Occipital lobe (tissue), 2 donors: Measurements from ENCODE around the gene IARS1. TPM values are rescaled to one million over a fixed set of nuclear protein-coding genes. Genes with fewer than 3 reads are reported as not detected.

Experiments
- DNase-seq: peaks from one replicate; lab custom pipeline; 2025; lab: John Stamatoyannopoulos, UW
- total RNA-seq: library from RNA; depleted of rRNA; stranded (reverse); fragments of >200 nt; gene quantifications from one replicate; pipeline ENCODE4 v1.2.3, GENCODE V29; 2014

Gene IARS1
- 154 TPM for total RNA-seq

DNA sequence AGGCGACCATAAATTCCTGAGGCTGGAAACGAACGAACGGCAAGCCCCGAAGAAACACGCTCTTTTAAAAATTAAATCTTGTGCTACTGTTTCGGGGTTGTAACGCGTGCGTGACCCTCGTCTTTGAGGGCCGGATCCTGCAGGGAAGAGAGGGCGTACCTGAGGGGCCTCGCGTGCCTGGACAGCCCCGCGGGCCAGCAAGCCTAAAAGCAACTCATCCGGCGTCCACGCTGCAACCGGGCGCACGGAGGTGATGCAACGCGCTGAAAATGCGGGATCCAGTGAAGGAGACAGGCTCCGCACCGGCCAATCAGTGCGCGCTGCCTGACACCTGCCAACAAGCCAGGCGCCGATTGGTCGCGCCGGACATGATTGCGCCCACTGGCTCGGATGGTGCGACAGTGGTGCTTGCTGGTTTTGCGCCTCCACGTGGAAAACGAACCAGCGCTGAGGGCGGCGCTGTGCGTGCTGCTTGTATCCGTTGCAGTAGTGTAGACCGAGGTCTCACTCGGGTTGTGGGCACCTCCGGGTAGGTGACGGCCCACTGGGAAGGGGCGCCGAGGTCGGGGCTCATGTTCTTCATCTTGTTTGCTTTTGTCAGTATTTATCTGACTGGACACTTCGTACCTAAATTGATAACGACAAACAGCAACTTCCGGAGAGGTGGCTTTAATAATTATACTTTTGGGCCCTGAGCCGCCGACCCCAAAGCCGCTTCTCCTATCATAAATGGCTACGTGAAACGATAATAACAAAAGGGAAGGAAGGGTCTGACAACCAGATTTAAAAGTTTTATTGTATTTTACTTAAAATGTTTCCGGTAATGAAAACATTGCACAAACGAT is at the start of gene IARS1:
Gene IARS1, minus strand, starts transcription at position 246 of the 845 bp plus-strand sequence. CDS start 4,278 bp downstream, outside the sequence.
- peak; percentile 98 for DNase-seq

GRCh38 chr9:92342825-92343488 is 49.5 kb upstream of the IARS1 start:
- no peak for DNase-seq

- no peak for DNase-seq
These were observed 48.1 kb upstream of the IARS1 start for GRCh38 chr9:92341578-92341977.

DNA sequence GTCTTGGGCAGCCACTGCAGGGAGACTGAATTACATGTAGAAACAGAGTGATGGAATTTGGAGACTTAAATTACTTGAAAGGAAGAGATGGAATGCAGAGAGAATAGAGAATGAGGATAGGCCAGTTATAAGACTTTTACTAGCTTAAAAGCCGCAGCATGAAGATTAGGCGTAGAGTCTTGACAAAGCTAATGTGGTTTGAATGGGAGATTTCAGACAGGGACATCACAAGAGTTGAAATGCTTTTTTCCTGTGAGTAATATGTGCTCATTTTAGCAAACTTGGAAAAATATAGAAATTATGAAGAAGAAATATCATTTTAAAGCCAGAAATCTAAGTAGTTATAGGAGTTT is 39.8 kb upstream of the IARS1 start:
- DNase-seq, result no peak

- no peak for DNase-seq
These were observed 39.2 kb upstream of the IARS1 start for GRCh38 chr9:92332577-92333281.

DNA sequence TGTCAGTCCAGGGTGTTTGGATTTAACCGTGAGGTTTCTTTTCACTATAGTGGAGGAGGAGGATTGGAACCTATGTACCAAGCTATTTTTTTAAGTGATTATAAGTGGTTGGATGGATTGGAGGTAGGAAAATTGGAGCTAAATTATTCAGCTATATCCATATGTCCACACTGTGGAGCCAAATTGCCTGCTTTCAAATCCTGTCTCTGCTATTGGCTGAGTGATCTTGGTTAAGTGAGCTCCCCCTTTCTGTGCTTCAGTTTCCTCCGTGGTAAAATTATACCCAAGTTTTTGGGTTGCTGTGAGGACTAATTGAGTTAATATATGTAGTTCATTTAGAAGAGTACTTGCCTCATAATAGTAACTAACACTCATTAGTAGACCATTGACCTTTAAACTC is 34.7 kb upstream of the IARS1 start:
- DNase-seq, result no peak

GRCh38 chr9:92327283-92327850 is 33.9 kb upstream of the IARS1 start:
- DNase-seq, result no peak

- DNase-seq, result no peak
These were observed 32.5 kb upstream of the IARS1 start for GRCh38 chr9:92325991-92326500.

DNA sequence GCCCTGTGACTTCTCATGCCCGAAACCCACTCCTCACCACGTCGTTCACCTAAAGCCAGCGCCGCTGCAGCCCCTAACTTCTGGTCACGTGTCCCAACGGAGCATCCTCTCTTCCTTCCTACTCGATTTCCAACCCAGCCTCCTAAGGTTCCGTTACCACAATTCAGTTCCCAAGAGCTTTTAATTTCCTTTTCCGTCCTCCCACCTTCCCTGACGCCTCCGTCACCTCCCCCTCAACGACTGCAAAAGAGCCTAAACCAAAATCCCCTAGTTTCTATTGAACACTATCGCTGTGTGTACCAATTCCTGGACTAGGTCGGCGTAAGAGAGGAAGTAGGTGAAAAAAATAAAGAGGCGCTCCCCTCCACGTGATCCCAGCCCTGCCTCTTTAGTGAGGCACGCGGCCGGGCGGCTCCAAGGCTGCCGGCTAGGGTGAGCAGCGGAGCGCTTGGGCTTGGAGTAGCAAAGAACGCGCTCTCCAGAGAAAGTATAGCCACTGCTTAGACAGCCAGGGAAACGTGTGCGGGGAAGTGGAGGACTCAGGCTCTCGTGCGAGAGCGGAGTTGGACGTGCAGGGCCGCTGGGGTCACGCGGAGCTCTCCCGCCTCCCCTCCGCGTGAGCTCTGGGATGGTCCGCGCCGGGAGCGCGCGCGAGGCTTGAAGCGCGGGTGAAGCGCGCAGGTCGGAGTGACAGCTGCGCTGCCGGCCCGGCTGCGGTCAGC is 31.9 kb upstream of the IARS1 start, which contains the start of the genes CENPP and NOL8:
Gene CENPP, plus strand, starts transcription at position 685 of the 722 bp plus-strand sequence.
Gene NOL8, minus strand, starts transcription at position 82 of the 722 bp plus-strand sequence. CDS start 1,189 bp downstream, outside the sequence.
- DNase-seq, result peak; percentile 81

- no peak for DNase-seq
These were observed 31.4 kb upstream of the IARS1 start for GRCh38 chr9:92324889-92325268.

DNA sequence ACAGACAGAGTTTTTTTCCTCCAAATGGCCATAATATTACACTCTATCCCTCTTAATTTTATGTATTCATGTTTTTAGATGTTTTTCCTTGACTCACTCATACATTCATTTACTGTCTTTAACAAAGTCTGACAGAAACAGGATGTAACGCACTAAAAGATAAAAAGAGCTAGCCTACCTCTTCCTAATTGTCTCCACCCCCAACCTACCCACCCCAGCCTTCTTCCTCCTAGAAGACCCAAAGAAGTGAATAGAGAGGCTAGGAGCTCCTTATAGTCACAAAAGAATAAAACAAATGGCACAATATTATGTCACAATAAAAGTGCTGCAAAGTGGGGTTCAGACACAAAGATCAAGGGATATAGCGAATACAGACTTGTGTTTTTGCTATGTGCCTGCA is 30.9 kb upstream of the IARS1 start:
- DNase-seq, result no peak

DNA sequence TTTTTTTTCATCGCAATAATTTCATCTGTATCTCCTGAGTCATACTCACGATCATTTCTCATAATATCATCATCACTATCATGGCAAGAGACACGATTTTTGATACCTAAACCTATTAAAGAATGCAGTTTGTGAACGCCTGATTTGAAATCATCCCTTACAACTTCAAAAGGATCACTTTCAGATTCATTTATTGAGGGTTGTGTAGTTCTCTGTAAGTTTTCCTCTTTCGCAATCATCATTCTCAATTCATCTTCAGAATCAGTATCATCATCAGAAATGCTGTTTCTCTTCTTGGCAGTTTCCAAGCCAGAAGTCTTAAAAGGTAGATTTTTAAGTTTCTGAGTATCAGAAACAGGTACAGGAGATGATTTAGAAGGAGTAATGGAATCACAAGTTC is 22.0 kb upstream of the IARS1 start:
- no peak for DNase-seq

DNA sequence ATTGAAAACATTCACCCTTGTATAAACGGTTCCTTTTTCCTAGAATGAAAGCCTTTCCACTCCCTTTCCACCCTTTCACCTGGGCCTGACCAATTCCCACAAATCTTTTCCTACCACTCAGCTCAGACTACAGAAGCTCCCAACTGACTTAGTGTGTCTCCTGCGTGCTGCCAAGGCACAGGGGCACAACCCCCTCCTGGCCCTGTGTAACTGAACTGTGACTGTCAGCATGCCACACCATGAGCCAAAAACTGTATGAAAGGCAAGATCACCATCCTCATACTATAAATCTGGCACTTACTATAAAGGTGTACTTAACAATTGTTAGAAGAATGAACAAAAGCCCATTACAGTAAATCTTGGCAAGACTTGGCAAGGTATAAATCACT is 20.1 kb upstream of the IARS1 start:
- DNase-seq, result no peak

DNA sequence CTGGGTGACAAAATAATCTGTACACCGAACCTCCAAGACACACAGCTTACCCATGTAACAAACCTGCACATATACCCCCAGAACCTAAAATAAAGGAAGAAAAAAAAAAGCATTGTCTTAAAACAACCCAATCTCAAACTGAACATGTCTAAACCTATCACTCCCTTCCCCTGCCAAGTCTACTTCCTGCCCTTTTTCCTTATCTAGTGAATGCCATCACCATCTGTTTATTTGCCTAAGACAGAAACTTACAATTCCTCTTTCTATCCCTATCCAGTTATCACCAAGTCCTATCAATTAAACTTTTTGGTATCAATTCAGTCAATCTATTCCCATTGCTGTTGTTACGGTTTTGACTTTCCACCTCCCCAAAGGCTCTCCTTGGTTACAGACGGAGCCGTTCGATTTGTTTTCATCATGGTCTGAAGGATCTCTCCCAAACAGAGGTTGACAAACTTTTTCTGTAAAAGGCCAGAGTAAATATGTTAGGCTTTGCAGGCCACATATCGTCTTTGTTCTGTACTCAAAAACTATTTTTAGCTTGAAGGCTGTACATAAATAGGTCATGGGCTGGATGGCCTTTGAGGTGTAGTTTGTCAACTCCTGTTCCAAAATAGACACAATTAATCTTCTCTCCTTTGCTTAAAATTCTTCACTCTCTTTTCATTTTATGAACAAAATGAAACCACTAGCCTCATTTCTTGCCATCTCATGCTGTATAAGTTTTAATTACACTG is 19.6 kb upstream of the IARS1 start:
- no peak for DNase-seq

- DNase-seq, result no peak
These were observed 17.1 kb upstream of the IARS1 start for GRCh38 chr9:92310562-92310961.

DNA sequence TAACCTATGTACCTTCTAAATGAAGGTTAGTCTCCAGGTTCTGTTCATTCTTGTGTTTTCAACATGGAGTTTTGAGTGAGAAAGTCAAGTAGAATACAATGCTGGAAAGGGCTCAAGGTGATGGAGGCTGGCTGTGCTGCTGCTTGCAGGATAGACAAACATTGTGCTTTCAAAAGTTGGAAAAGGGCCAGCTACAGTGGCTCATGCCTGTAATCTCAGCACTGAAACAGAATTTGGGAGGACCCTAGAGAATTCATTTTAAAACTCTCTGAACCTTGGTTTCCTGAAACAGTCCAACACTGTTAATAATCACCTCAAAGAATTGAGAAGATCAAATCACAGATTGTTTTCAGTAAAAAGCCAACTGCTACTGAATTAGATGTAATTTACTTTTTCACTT is 15.4 kb upstream of the IARS1 start:
- no peak for DNase-seq

DNA sequence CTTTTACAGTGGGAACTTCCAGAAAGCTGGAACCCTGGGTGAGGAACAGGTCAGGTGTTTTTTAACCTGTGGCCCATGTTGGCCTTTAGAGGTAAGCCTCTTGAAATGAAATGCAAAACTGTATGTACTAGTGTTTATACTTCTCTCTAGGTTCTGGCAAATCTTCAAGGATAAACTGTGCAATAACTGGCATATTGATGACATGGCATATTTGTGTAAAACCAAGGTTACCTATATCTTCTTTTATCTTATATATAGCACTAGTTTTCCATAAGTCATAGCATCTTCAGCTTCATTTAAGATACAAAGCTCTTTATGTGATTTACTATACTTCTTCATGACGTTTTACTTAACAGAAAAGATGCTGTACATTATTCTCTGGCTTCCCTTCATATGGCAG is 7.4 kb upstream of the IARS1 start:
- no peak for DNase-seq

- DNase-seq, result no peak
These were observed 5.6 kb upstream of the IARS1 start for GRCh38 chr9:92299116-92299515.

DNA sequence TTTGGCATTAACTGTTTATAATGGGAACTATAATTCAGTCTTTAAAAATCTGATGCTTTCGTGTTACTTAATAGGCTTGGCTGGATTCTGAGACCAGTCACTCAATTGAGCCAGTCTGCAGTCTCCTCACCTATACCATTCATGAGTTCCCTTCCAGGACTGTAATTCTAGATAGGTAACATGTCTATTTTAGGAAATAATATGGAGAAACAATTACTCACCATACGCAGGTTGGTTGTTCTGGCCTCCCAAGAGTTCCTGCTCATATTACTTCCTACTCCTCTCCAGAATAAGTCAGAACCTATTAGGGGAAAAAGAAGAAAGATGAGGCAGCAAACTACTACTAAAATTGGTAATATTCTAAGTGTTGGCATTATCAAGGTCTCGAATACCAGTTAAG is 4.5 kb upstream of the IARS1 start:
- no peak for DNase-seq

DNA sequence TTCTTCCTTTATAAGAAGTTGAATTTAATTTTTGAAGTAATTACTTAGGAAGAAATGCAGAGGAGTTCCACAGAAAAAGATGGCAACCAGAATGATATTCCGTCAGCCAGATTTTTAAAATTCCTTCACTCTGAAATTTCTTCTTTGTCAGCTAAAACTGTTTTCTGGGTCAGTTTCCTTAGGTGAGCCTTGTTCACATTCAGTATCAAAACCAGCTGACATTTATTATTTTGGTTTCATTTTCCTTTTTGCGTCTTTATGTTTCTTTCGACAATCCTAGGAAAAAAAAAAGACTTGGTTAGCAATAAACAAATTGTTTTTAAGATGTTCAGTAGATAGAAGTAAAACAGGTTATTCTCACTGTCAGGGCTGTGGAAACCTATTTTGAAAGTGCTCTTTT is 4.1 kb upstream of the IARS1 start:
- DNase-seq, result no peak
